Stimulated activated effector memory CD8-positive, alpha-beta T cell treated with anti-CD3 and anti-CD28 coated beads, Interleukin-12 subunit alpha, Interleukin-12 subunit beta, amount 100 ng/mL, for 72 hours (primary cell): ENCODE data around the gene CCDC192.

ENCODE experiments used
- ATAC-seq: fragments of 150-1000 bp; cut with Tn5 transposase; 2 replicates; pipeline ENCODE4 v1.10.0; 2021
- DNase-seq, 2 donors: peaks; one replicate each; pipeline ENCODE4 v3.0.0; 2021 to 2022; ENCODE audit warnings: low spot score in 2 of 2
- H3K27ac Mint-ChIP-seq: one replicate; pipeline ENCODE4 v1.8.0; 2022; ENCODE audit warnings: mild to moderate bottlenecking, mixed read lengths
- H3K36me3 Mint-ChIP-seq: one replicate; pipeline ENCODE4 v1.8.0; 2022; ENCODE audit warnings: mild to moderate bottlenecking, mixed read lengths
- H3K4me1 Mint-ChIP-seq: one replicate; pipeline ENCODE4 v1.8.0; 2022; ENCODE audit warnings: mixed read lengths
- H3K4me3 Mint-ChIP-seq: one replicate; pipeline ENCODE4 v1.8.0; 2022; ENCODE audit warnings: mild to moderate bottlenecking, mixed read lengths
- H3K9me3 Mint-ChIP-seq: one replicate; pipeline ENCODE4 v1.8.0; 2022; ENCODE audit warnings: mixed read lengths

Gene CCDC192

GRCh38 chr5:127933348-127933747, 230.2 kb downstream of the CCDC192 start:
- ATAC-seq (no peak), DNase-seq (no peak)
- Mint-ChIP-seq H3K9me3 (no peaks in the 10 kb centered on the region), H3K4me1 (peaks cover 9% of the 10 kb centered on the region), H3K4me3 (no peak overlapping the region), H3K36me3 (no peaks in the 10 kb centered on the region), H3K27ac (no peak overlapping the region)

- no peak overlapping the region for H3K4me3 Mint-ChIP-seq
These were observed 231.6 kb downstream of the CCDC192 start for GRCh38 chr5:127934791-127935256.

GRCh38 chr5:127935398-127935797, 232.2 kb downstream of the CCDC192 start:
- Mint-ChIP-seq H3K27ac (no peak overlapping the region), H3K36me3 (no peaks in the 10 kb centered on the region), H3K4me1 (peaks cover 9% of the 10 kb centered on the region), H3K9me3 (no peaks in the 10 kb centered on the region), H3K4me3 (no peak overlapping the region)
- DNase-seq (no peak), ATAC-seq (no peak)

More at GRCh38 chr5:127934791-127935256, 231.6 kb downstream of the CCDC192 start:
- peaks cover 9% of the 10 kb centered on the region for H3K4me1 Mint-ChIP-seq
- ATAC-seq: no peak
- H3K9me3 Mint-ChIP-seq: no peaks in the 10 kb centered on the region
- no peak overlapping the region for H3K27ac Mint-ChIP-seq
- no peaks in the 10 kb centered on the region for H3K36me3 Mint-ChIP-seq
- DNase-seq: no peak

DNA sequence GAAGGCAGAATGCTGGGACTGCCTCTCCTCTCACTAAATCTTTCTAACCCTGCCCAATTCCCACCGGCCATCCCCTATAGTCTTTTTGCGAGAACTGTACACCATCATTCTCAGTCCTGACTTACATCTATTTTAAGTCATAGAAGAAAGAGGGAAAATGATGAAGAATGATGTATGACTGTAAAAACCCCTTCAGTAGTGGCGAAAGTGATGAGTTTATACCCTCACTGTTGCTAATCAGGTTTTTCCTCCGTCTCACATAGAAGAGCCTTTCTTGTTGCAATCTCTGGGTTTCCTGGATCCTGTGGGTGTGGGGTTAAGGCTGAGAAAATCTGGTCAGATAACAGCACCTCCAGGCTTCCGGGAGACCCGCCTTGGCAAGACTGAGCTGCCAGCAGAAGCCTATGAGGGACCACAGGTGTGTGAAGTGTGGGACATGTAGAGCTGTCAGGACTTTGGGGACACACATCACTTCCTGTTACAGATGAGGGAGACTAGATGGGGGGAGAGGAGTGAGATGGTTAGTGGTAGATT, 233.3 kb downstream of the CCDC192 start:
- ATAC-seq: peak; percentile 83
- H3K4me1 Mint-ChIP-seq: peaks cover 9% of the 10 kb centered on the region
- peak overlapping the region; percentile 70 for H3K27ac Mint-ChIP-seq
- peak in 1 of 2 donors; percentile 69 for DNase-seq
- H3K36me3 Mint-ChIP-seq: no peaks in the 10 kb centered on the region
- H3K9me3 Mint-ChIP-seq: no peaks in the 10 kb centered on the region
- peak overlapping the region; percentile 3 for H3K4me3 Mint-ChIP-seq

- DNase-seq: no peak
- H3K4me1 Mint-ChIP-seq: peaks cover 22% of the 10 kb centered on the region
- no peaks in the 10 kb centered on the region for H3K9me3 Mint-ChIP-seq
- no peak overlapping the region for H3K27ac Mint-ChIP-seq
- H3K4me3 Mint-ChIP-seq: no peak overlapping the region
- ATAC-seq: no peak
- no peaks in the 10 kb centered on the region for H3K36me3 Mint-ChIP-seq
These were observed 235.6 kb downstream of the CCDC192 start for GRCh38 chr5:127938746-127939145.

GRCh38 chr5:127940854-127941253, 237.7 kb downstream of the CCDC192 start:
- ATAC-seq: no peak
- Mint-ChIP-seq H3K4me3 (no peak overlapping the region), H3K4me1 (peaks cover 22% of the 10 kb centered on the region), H3K27ac (no peak overlapping the region), H3K36me3 (no peaks in the 10 kb centered on the region), H3K9me3 (no peaks in the 10 kb centered on the region)
- DNase-seq: no peak

GRCh38 chr5:127941646-127942045, 238.5 kb downstream of the CCDC192 start:
- Mint-ChIP-seq H3K4me3 (no peak overlapping the region), H3K4me1 (peaks cover 16% of the 10 kb centered on the region), H3K36me3 (no peaks in the 10 kb centered on the region), H3K9me3 (no peaks in the 10 kb centered on the region), H3K27ac (peak overlapping the region; percentile 58)
- DNase-seq (no peak), ATAC-seq (no peak)

GRCh38 chr5:127942246-127943060, 239.3 kb downstream of the CCDC192 start:
- no peak overlapping the region for H3K27ac Mint-ChIP-seq
- H3K4me1 Mint-ChIP-seq: peaks cover 13% of the 10 kb centered on the region
- no peak for DNase-seq
- no peaks in the 10 kb centered on the region for H3K9me3 Mint-ChIP-seq
- no peak overlapping the region for H3K4me3 Mint-ChIP-seq
- peak; percentile 72 for ATAC-seq
- H3K36me3 Mint-ChIP-seq: no peaks in the 10 kb centered on the region

GRCh38 chr5:127943061-127943371, 239.8 kb downstream of the CCDC192 start:
- peaks cover 13% of the 10 kb centered on the region for H3K4me1 Mint-ChIP-seq
- DNase-seq (no peak), ATAC-seq (no peak)
- H3K36me3 Mint-ChIP-seq: no peaks in the 10 kb centered on the region
- no peaks in the 10 kb centered on the region for H3K9me3 Mint-ChIP-seq
- no peak overlapping the region for H3K4me3 Mint-ChIP-seq
- no peak overlapping the region for H3K27ac Mint-ChIP-seq

DNA sequence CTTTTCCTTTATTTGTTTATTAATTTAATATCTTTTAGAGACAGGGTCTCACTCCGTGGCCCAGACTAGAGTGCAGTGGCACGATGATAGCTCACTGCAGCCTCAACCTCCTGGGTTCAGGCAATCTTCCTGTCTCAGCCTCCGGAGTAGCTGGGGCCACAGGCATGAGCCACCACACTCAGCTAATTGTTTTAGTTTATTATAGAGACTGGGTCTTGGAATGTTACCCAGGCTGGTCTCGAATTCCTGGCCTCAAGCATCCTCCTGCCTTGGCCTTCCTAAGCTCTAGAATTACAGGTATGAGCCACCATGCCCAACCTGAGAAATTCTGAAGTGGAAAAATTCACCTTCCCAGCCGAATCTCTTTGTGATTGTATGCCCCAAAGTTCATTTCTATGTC, 240.9 kb downstream of the CCDC192 start:
- peaks cover 13% of the 10 kb centered on the region for H3K4me1 Mint-ChIP-seq
- no peaks in the 10 kb centered on the region for H3K36me3 Mint-ChIP-seq
- no peaks in the 10 kb centered on the region for H3K9me3 Mint-ChIP-seq
- no peak for ATAC-seq
- no peak overlapping the region for H3K4me3 Mint-ChIP-seq
- no peak overlapping the region for H3K27ac Mint-ChIP-seq
- no peak for DNase-seq

- DNase-seq: no peak
- no peak overlapping the region for H3K27ac Mint-ChIP-seq
- H3K9me3 Mint-ChIP-seq: no peaks in the 10 kb centered on the region
- no peak overlapping the region for H3K4me3 Mint-ChIP-seq
- no peaks in the 10 kb centered on the region for H3K36me3 Mint-ChIP-seq
- H3K4me1 Mint-ChIP-seq: peaks cover 6% of the 10 kb centered on the region
- no peak for ATAC-seq
These were observed 244.8 kb downstream of the CCDC192 start for GRCh38 chr5:127947941-127948340.

DNA sequence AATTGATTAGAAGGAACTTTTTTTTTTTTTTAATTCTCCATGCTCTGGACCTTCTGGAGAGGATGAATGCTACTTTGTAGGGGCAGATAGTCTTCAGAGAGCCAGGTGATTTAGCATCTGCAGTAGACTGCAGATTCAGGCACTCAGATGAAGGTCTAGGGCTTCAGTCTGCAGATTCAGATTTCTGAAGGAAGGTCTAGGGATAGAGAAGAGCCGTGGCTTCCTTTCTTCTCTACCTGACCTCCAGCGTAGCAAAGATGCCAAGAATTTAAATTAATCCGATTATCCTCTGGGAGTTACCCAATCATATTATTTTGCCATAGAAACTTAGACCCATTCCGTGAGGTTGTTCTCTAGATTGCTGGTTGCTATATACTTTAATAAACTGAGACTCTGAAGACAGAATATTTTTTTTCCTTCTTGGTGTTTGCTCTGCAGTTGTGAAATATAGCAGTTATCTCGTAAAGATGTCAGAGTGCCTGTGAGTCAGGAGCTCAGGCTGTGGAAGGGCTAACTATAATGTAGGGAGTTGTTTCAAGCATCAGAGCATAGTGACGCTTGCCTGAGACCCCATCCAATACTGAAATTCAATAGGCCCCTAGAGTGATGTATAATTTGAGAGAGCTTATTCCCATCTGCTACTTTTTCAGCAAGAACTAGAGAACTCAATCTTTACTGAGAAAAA, 247.7 kb downstream of the CCDC192 start:
- Mint-ChIP-seq H3K27ac (no peak overlapping the region), H3K9me3 (no peaks in the 10 kb centered on the region), H3K36me3 (no peaks in the 10 kb centered on the region), H3K4me3 (no peak overlapping the region), H3K4me1 (no peaks in the 10 kb centered on the region)
- no peak for DNase-seq
- no peak for ATAC-seq

- H3K36me3 Mint-ChIP-seq: no peaks in the 10 kb centered on the region
- no peak overlapping the region for H3K27ac Mint-ChIP-seq
- H3K9me3 Mint-ChIP-seq: no peaks in the 10 kb centered on the region
- no peaks in the 10 kb centered on the region for H3K4me1 Mint-ChIP-seq
- no peak overlapping the region for H3K4me3 Mint-ChIP-seq
- no peak for ATAC-seq
- no peak for DNase-seq
These were observed 248.6 kb downstream of the CCDC192 start for GRCh38 chr5:127951791-127952190.

DNA sequence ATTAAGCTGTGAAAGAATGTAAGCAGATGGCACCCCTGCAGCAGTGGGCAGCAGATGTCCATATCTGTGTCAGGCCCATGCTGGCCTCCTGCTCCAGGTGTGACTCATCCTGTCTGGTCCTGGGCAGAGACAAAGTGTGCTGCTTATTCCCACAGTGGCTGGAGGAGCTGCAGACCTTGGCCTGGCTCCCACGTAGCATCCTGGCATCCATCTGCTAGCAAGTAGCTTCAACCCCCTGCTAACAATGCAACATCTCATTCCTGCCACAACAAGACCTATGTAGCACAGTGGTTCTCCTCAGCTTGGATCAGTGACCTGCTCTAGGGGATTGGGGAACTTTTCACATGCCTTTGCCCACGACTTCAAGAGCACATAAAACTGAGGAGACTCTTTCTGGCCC, 254.0 kb downstream of the CCDC192 start:
- H3K36me3 Mint-ChIP-seq: no peaks in the 10 kb centered on the region
- H3K4me1 Mint-ChIP-seq: peaks cover 13% of the 10 kb centered on the region
- DNase-seq (no peak), ATAC-seq (no peak)
- H3K27ac Mint-ChIP-seq: no peak overlapping the region
- no peaks in the 10 kb centered on the region for H3K9me3 Mint-ChIP-seq
- no peak overlapping the region for H3K4me3 Mint-ChIP-seq

DNA sequence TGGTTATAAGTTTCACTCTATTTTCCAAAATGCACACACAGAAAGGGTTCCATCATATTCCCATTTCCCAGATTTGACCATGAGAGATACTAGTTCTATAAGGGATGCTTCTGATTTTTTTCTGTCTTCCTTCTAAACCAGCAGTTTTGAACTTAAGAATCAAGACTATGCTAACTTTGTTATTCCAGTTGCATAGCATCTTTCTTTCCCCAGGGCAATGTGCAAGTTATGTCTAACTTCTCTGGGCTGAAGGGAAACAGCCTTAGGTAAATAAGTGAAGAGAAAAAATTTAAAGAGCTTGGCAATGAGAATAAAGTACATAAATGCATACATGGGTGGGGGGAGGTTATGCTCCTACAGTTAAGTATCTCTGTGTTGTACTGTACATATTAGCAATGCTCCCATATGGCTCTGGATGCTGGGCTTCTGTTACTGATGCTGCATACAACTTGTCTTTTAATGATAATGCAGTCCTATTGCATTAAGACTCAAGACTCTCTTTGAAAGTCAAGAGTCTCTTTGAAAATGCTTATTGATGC, 254.6 kb downstream of the CCDC192 start:
- Mint-ChIP-seq H3K4me1 (peaks cover 13% of the 10 kb centered on the region), H3K9me3 (no peaks in the 10 kb centered on the region), H3K36me3 (no peaks in the 10 kb centered on the region), H3K27ac (no peak overlapping the region), H3K4me3 (no peak overlapping the region)
- DNase-seq: no peak
- ATAC-seq: no peak
